Karpas-422 (cell line): Measurements from ENCODE around the gene SGPP1. TPM values are rescaled to one million over a fixed set of nuclear protein-coding genes. Genes with fewer than 3 reads are reported as not detected.
A peak's percentile ranks its signal among the peaks of the same experiment; 100 is the strongest.
"Not testable (repeated sequence)": the region's sequence is repeated elsewhere in the genome, so short reads cannot be mapped to it uniquely, and the experiment has no call there.

Experiments
- DNase-seq: peaks from one replicate; pipeline ENCODE4 v3.0.0-alpha.2; 2015
- H2AFZ ChIP-seq: fragments of 200-600 bp; sonication (generic); 2 replicates; pipeline ENCODE4 v1.6.1; 2014; ENCODE audit warnings: antibody characterized with exemption, low read length, mixed read lengths
- H3K27ac ChIP-seq: fragments of 200-600 bp; sonication (generic); 2 replicates; pipeline ENCODE4 v1.5.1; 2014; ENCODE audit warnings: mild to moderate bottlenecking, low read length, moderate library complexity
- H3K27me3 ChIP-seq: fragments of 200-600 bp; sonication (generic); 2 replicates; pipeline ENCODE4 v1.6.1; 2014; ENCODE audit warnings: low read length, mixed read lengths
- H3K36me3 ChIP-seq: fragments of 200-600 bp; sonication (generic); 2 replicates; pipeline ENCODE4 v1.6.1; 2014; ENCODE audit warnings: low read length, mixed read lengths; ENCODE audit not compliant: insufficient read depth
- H3K4me1 ChIP-seq: fragments of 200-600 bp; sonication (generic); 2 replicates; pipeline ENCODE4 v1.6.1; 2014; ENCODE audit warnings: mild to moderate bottlenecking, low read length, mixed read lengths
- H3K4me2 ChIP-seq: fragments of 200-600 bp; sonication (generic); 2 replicates; pipeline ENCODE4 v1.6.1; 2014; ENCODE audit warnings: low read length, low read depth, mild to moderate bottlenecking; ENCODE audit not compliant: poor library complexity, severe bottlenecking
- H3K4me3 ChIP-seq: fragments of 200-600 bp; sonication (generic); 2 replicates; pipeline ENCODE4 v1.5.1; 2014; ENCODE audit warnings: mild to moderate bottlenecking, antibody characterized with exemption, low read length, mixed read lengths
- H3K79me2 ChIP-seq: fragments of 200-600 bp; sonication (generic); 2 replicates; pipeline ENCODE4 v1.6.1; 2014; ENCODE audit warnings: mild to moderate bottlenecking, low read length, mixed read lengths
- H3K9ac ChIP-seq: fragments of 200-600 bp; sonication (generic); 2 replicates; pipeline ENCODE4 v1.6.0; 2014; ENCODE audit warnings: low read length
- H3K9me2 ChIP-seq: fragments of 200-600 bp; sonication (generic), shearing (Covaris generic); replicated peaks from 2 replicates; pipeline ENCODE4 v1.6.0; 2014; ENCODE audit warnings: mild to moderate bottlenecking, low read length, moderate library complexity; ENCODE audit not compliant: insufficient read depth
- H3K9me3 ChIP-seq: fragments of 300-700, 200-600 bp; sonication (generic); 2 replicates; pipeline ENCODE4 v1.6.1; 2014; ENCODE audit warnings: low read length, mixed read lengths
- H4K20me1 ChIP-seq: fragments of 200-600 bp; sonication (generic); 2 replicates; pipeline ENCODE4 v1.6.1; 2014; ENCODE audit warnings: mild to moderate bottlenecking, antibody characterized with exemption, low read length, low read depth; ENCODE audit not compliant: insufficient read depth
- total RNA-seq: library from RNA; depleted of rRNA; stranded (reverse); fragments of >200 nt; shearing (Covaris generic); gene quantifications from 2 replicates; pipeline ENCODE4 v1.2.3, GENCODE V29; 2014; ENCODE audit warnings: low replicate concordance

SGPP1 gene
- total RNA-seq, 1 experiment from 2014 or later: 185 TPM

- no peak for DNase-seq
- Histone ChIP-seq H3K4me3 (no peak overlapping the region), H3K36me3 (no peaks in the 10 kb centered on the region), H3K9ac (no peak overlapping the region), H3K27ac (no peak overlapping the region), H3K4me2 (no peak overlapping the region), H3K9me2 (no peaks in the 10 kb centered on the region), H3K27me3 (no peaks in the 10 kb centered on the region), H4K20me1 (no peaks in the 10 kb centered on the region), H3K4me1 (peaks cover 5% of the 10 kb centered on the region), H2AFZ (no peak overlapping the region), H3K9me3 (no peaks in the 10 kb centered on the region), H3K79me2 (no peaks in the 10 kb centered on the region)
Measured at GRCh38 chr14:63761351-63762117, 33.7 kb upstream of the SGPP1 start.

DNA sequence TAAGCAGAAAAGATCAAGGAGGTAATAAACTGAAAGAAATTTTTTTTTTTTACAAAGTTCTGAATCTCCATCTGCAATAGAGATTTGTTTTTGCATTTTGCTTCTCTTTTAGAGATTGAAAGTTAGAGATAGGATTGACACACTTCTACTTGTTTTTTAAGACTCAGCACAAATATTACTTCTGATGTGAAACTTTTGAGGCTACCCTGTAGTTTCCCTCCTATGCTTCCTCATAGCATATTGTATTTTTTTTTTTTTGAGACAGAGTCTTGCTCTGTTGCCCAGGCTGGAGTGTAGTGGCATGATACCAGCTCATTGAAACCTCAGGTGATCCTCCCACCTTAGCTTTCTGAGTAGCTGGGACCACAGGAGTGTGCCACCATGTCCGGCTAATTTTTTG is 32.1 kb upstream of the SGPP1 start:
- peaks cover 5% of the 10 kb centered on the region for H3K4me1 ChIP-seq
- no peaks in the 10 kb centered on the region for H3K9me2 ChIP-seq
- no peaks in the 10 kb centered on the region for H4K20me1 ChIP-seq
- H3K4me2 ChIP-seq: no peak overlapping the region
- H3K4me3 ChIP-seq: no peak overlapping the region
- no peaks in the 10 kb centered on the region for H3K9me3 ChIP-seq
- H3K79me2 ChIP-seq: no peaks in the 10 kb centered on the region
- H3K36me3 ChIP-seq: no peaks in the 10 kb centered on the region
- H3K9ac ChIP-seq: no peak overlapping the region
- no peak overlapping the region for H3K27ac ChIP-seq
- H3K27me3 ChIP-seq: no peaks in the 10 kb centered on the region
- H2AFZ ChIP-seq: no peak overlapping the region
- DNase-seq: no peak

DNA sequence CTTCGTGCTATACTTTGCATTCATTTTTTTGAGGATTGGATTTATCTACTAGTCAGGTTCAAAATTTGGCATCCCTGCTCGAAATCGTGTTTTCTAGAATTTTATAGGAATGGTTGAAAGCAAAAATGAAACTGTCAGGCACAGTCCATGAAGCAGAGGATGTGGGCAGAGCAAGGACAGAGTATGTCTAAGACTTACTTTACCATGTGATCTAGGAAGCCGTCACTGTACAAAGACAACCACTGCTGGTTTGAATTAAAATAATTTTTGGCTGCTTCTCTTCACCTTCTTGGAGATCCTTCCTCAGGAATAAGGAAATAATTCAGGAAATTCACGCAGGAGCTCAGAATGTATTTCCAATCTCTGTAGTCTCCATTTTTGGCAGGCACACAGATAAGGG is 31.6 kb upstream of the SGPP1 start:
- peak overlapping the region; percentile 23 for H3K4me2 ChIP-seq
- H2AFZ ChIP-seq: peak overlapping the region; percentile 33; the same call in 1 of the 2 replicates

GRCh38 chr14:63757211-63757610 is 29.3 kb upstream of the SGPP1 start:
- Histone ChIP-seq H3K4me1 (peaks cover 10% of the 10 kb centered on the region), H3K79me2 (no peaks in the 10 kb centered on the region), H3K27ac (no peak overlapping the region), H4K20me1 (no peaks in the 10 kb centered on the region), H3K4me3 (no peak overlapping the region), H3K9me3 (no peaks in the 10 kb centered on the region), H3K4me2 (no peak overlapping the region), H2AFZ (no peak overlapping the region), H3K36me3 (no peaks in the 10 kb centered on the region), H3K27me3 (no peaks in the 10 kb centered on the region), H3K9ac (no peak overlapping the region), H3K9me2 (no peaks in the 10 kb centered on the region)
- no peak for DNase-seq

More for the DNA sequence above, 31.6 kb upstream of the SGPP1 start:
- Histone ChIP-seq H3K27me3 (no peaks in the 10 kb centered on the region), H3K36me3 (no peaks in the 10 kb centered on the region), H4K20me1 (no peaks in the 10 kb centered on the region), H3K9ac (no peak overlapping the region), H3K9me3 (no peaks in the 10 kb centered on the region), H3K79me2 (no peaks in the 10 kb centered on the region), H3K4me3 (no peak overlapping the region), H3K27ac (no peak overlapping the region), H3K4me1 (peaks cover 5% of the 10 kb centered on the region), H3K9me2 (no peaks in the 10 kb centered on the region)
- no peak for DNase-seq

GRCh38 chr14:63752449-63753169 is 24.7 kb upstream of the SGPP1 start:
- no peak overlapping the region for H3K4me2 ChIP-seq
- no peaks in the 10 kb centered on the region for H3K36me3 ChIP-seq
- H3K9me3 ChIP-seq: no peaks in the 10 kb centered on the region
- H3K9ac ChIP-seq: no peak overlapping the region
- no peak overlapping the region for H3K27ac ChIP-seq
- H2AFZ ChIP-seq: no peak overlapping the region
- H3K4me3 ChIP-seq: no peak overlapping the region
- no peaks in the 10 kb centered on the region for H3K27me3 ChIP-seq
- peaks cover 25% of the 10 kb centered on the region for H3K4me1 ChIP-seq
- no peaks in the 10 kb centered on the region for H4K20me1 ChIP-seq
- H3K79me2 ChIP-seq: no peaks in the 10 kb centered on the region
- no peaks in the 10 kb centered on the region for H3K9me2 ChIP-seq
- no peak for DNase-seq

- not testable (repeated sequence) for H3K9me2 ChIP-seq, H3K36me3 ChIP-seq, H4K20me1 ChIP-seq, DNase-seq, H3K9me3 ChIP-seq, H3K27me3 ChIP-seq, H3K4me2 ChIP-seq, H3K9ac ChIP-seq, H2AFZ ChIP-seq, H3K79me2 ChIP-seq, H3K4me3 ChIP-seq, H3K27ac ChIP-seq
- H3K4me1 ChIP-seq: peaks cover 41% of the 10 kb centered on the region
Measured at GRCh38 chr14:63751076-63751475, 23.2 kb upstream of the SGPP1 start.

- peak overlapping the region; percentile 50 for H3K9ac ChIP-seq
- peak overlapping the region; percentile 71 for H3K4me2 ChIP-seq
- H3K4me3 ChIP-seq: peak overlapping the region; percentile 53
- H3K4me1 ChIP-seq: peaks cover 51% of the 10 kb centered on the region
- no peak overlapping the region for H2AFZ ChIP-seq
- H3K27me3 ChIP-seq: no peaks in the 10 kb centered on the region
- DNase-seq: peak; percentile 88
- H4K20me1 ChIP-seq: no peaks in the 10 kb centered on the region
- H3K9me3 ChIP-seq: no peaks in the 10 kb centered on the region
- H3K9me2 ChIP-seq: no peaks in the 10 kb centered on the region
- H3K36me3 ChIP-seq: no peaks in the 10 kb centered on the region
- no peaks in the 10 kb centered on the region for H3K79me2 ChIP-seq
- peak overlapping the region; percentile 86 for H3K27ac ChIP-seq
Measured at GRCh38 chr14:63747846-63748245, 20.0 kb upstream of the SGPP1 start.

- Histone ChIP-seq H3K27ac (peak overlapping the region; percentile 86), H4K20me1 (no peaks in the 10 kb centered on the region), H2AFZ (peak overlapping the region; percentile 68), H3K9ac (peak overlapping the region; percentile 23; the same call in 1 of the 2 replicates), H3K36me3 (no peaks in the 10 kb centered on the region), H3K79me2 (no peaks in the 10 kb centered on the region), H3K9me3 (no peaks in the 10 kb centered on the region), H3K4me3 (peak overlapping the region; percentile 36), H3K27me3 (no peaks in the 10 kb centered on the region), H3K4me2 (peak overlapping the region; percentile 56), H3K4me1 (peaks cover 46% of the 10 kb centered on the region), H3K9me2 (no peaks in the 10 kb centered on the region)
- DNase-seq: peak; percentile 88
Measured at GRCh38 chr14:63745858-63746425, 18.1 kb upstream of the SGPP1 start.
